GM23338 (cell line): ENCODE results near the gene C2orf15.

Experiments used
- EZH2 ChIP-seq: fragments of 200-600 bp; sonication (generic); IDR thresholded peaks from one replicate; pipeline ENCODE4 v1.8.0; 2017; ENCODE audit warnings: antibody characterized with exemption, mild to moderate bottlenecking, low read depth; ENCODE audit not compliant: unreplicated experiment
- EZH2phosphoT487 ChIP-seq: fragments of 200-600 bp; sonication (generic); IDR thresholded peaks from one replicate; pipeline ENCODE4 v1.8.1; 2018; ENCODE audit warnings: antibody characterized with exemption; ENCODE audit not compliant: unreplicated experiment
- NANOG ChIP-seq: IDR thresholded peaks from 2 replicates; pipeline ENCODE4 v1.6.1; 2016; ENCODE audit warnings: antibody characterized with exemption, borderline replicate concordance
- POLR2AphosphoS5 ChIP-seq: IDR thresholded peaks from 2 replicates; pipeline ENCODE4 v1.6.1; 2016; ENCODE audit warnings: antibody characterized with exemption, low read depth
- TF ChIP-seq, protein P1 (sequence below), 2 experiments: fragments of 200-600 bp in 1 of 2; sonication (generic) in 1 of 2; conservative IDR thresholded peaks; 2 replicates each; pipeline versions ENCODE4 v1.5.1 to v1.6.1; 2016 to 2017; ENCODE audit warnings: antibody characterized with exemption in 2 of 2, low read depth in 2 of 2, mild to moderate bottlenecking in 2 of 2, moderate library complexity in 1 of 2

- TF ChIP-seq EZH2 = no peak
- no peak for TF ChIP-seq POLR2AphosphoS5
- TF ChIP-seq, protein P1, sequence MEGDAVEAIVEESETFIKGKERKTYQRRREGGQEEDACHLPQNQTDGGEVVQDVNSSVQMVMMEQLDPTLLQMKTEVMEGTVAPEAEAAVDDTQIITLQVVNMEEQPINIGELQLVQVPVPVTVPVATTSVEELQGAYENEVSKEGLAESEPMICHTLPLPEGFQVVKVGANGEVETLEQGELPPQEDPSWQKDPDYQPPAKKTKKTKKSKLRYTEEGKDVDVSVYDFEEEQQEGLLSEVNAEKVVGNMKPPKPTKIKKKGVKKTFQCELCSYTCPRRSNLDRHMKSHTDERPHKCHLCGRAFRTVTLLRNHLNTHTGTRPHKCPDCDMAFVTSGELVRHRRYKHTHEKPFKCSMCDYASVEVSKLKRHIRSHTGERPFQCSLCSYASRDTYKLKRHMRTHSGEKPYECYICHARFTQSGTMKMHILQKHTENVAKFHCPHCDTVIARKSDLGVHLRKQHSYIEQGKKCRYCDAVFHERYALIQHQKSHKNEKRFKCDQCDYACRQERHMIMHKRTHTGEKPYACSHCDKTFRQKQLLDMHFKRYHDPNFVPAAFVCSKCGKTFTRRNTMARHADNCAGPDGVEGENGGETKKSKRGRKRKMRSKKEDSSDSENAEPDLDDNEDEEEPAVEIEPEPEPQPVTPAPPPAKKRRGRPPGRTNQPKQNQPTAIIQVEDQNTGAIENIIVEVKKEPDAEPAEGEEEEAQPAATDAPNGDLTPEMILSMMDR (conservative IDR thresholded peaks at IDR 0.05; ENCODE audit: low read depth in 2 of 2) = no peak
- TF ChIP-seq NANOG = no peak
- TF ChIP-seq EZH2phosphoT487 = no peak
Observed at GRCh38 chr2:99184811-99185210, 43.3 kb downstream of the C2orf15 start.
